ENCODE measurements around the gene SHMT2. TPM values are rescaled to one million over a fixed set of nuclear protein-coding genes. Genes with fewer than 3 reads are reported as not detected.
A peak's percentile ranks its signal among the peaks of the same experiment; 100 is the strongest.

SHMT2 gene
- total RNA-seq, 1 experiment from 2014 or later = 280 TPM

- BruUV-seq (replicated peaks) = TSS peak; percentile 63
- Histone ChIP-seq H3K9me2 (ENCODE audit: insufficient read depth) (no peaks in the 10 kb centered on the region), H3K27ac (ENCODE audit: low read depth, low read length) (peak overlapping the region; percentile 88), H3K9ac (ENCODE audit: low read length) (peak overlapping the region; percentile 93), H3K27me3 (ENCODE audit: insufficient read depth, low read length) (no peaks in the 10 kb centered on the region), H3K36me3 (ENCODE audit: control insufficient read depth in 1 of 2, insufficient read depth in 2 of 2, low read length in 2 of 2) (peaks cover 15 to 34% of the 10 kb centered on the region in 2 experiments), H3K4me1 (ENCODE audit: control insufficient read depth in 1 of 2, insufficient read depth in 2 of 2, low read length in 2 of 2) (peaks cover 6 to 17% of the 10 kb centered on the region in 2 experiments; a peak in 3 of 4 replicates), H3K79me2 (ENCODE audit: insufficient read depth, low read length) (peaks cover 30% of the 10 kb centered on the region), H3K4me2 (ENCODE audit: low read length) (peak overlapping the region; percentile 94), H2AFZ (ENCODE audit: low read depth, low read length, poor library complexity, severe bottlenecking) (no peak overlapping the region), H3K9me3 (ENCODE audit: control insufficient read depth in 1 of 2, insufficient read depth in 1 of 2, low read depth in 1 of 2, low read length in 2 of 2) (no peaks in the 10 kb centered on the region), H4K20me1 (ENCODE audit: insufficient read depth) (no peaks in the 10 kb centered on the region), H3K4me3 (replicated peaks in 1 of 2; ENCODE audit: low read depth in 1 of 2, low read length in 2 of 2) (peak overlapping the region; percentile 71 to 86)
- intact Hi-C loops (cut with micrococcal nuclease) = no loop called here
- ChIA-PET RAD21 (ENCODE audit: low non-redundant PET in 1 of 2, low total read pairs in 2 of 2, uncharacterized antibody in 2 of 2, unreplicated experiment in 2 of 2) (no interaction called here), CTCF (interaction anchor here (2.1 to 3.3 kb wide), 3 partner anchors 8 to 17 kb away, joined by 26 to 64 read pairs (median 27); no protein-coding TSS in a partner anchor), POLR2A (interaction anchor here (1.2 to 2.3 kb wide), 2 partner anchors 9 to 17 kb away, joined by 5 to 16 read pairs; no protein-coding TSS in a partner anchor)
- ATAC-seq (no peak), DNase-seq (ENCODE audit: low read depth, low spot score) (no peak)
- TF ChIP-seq SIN3A (IDR thresholded peaks at IDR 0.05; ENCODE audit: low read depth) = no peak
- no peak for TF ChIP-seq POLR2AphosphoS5 (IDR thresholded peaks at IDR 0.05; ENCODE audit: low read depth, low read length)
- TF ChIP-seq ATF3 (IDR thresholded peaks at IDR 0.05) = no peak
- TF ChIP-seq FOSL1 (IDR thresholded peaks at IDR 0.05; ENCODE audit: low read depth) = no peak
- no peak for TF ChIP-seq EZH2 (IDR thresholded peaks at IDR 0.05)
- no peak for TF ChIP-seq RAD21 (IDR thresholded peaks at IDR 0.05; ENCODE audit: low read depth)
- TF ChIP-seq SRF (IDR thresholded peaks at IDR 0.05; ENCODE audit: low read depth) = no peak
- TF ChIP-seq POLR2A (IDR thresholded peaks at IDR 0.05; ENCODE audit: borderline replicate concordance, extremely low read depth, insufficient read depth, insufficient read length) = no peak
- TF ChIP-seq CEBPB (IDR thresholded peaks at IDR 0.05; ENCODE audit: low read depth) = no peak
- TF ChIP-seq TCF7L2 (IDR thresholded peaks at IDR 0.05; ENCODE audit: borderline replicate concordance, extremely low read depth, insufficient read depth, insufficient read length) = no peak
- TF ChIP-seq YY1 (IDR thresholded peaks at IDR 0.05; ENCODE audit: extremely low read depth, insufficient replicate concordance, low read depth, low read length) = no peak
- no peak for TF ChIP-seq MAX (IDR thresholded peaks at IDR 0.05)
- no peak for TF ChIP-seq ZNF274 (IDR thresholded peaks at IDR 0.05; ENCODE audit: low read depth, low read length)
- TF ChIP-seq REST (IDR thresholded peaks at IDR 0.05; ENCODE audit: low read depth) = no peak
Measured at GRCh38 chr12:57230381-57231155, 1.1 kb downstream of the SHMT2 start.
